ENCODE data around the gene KCNJ14.

The KCNJ14 gene

DNA sequence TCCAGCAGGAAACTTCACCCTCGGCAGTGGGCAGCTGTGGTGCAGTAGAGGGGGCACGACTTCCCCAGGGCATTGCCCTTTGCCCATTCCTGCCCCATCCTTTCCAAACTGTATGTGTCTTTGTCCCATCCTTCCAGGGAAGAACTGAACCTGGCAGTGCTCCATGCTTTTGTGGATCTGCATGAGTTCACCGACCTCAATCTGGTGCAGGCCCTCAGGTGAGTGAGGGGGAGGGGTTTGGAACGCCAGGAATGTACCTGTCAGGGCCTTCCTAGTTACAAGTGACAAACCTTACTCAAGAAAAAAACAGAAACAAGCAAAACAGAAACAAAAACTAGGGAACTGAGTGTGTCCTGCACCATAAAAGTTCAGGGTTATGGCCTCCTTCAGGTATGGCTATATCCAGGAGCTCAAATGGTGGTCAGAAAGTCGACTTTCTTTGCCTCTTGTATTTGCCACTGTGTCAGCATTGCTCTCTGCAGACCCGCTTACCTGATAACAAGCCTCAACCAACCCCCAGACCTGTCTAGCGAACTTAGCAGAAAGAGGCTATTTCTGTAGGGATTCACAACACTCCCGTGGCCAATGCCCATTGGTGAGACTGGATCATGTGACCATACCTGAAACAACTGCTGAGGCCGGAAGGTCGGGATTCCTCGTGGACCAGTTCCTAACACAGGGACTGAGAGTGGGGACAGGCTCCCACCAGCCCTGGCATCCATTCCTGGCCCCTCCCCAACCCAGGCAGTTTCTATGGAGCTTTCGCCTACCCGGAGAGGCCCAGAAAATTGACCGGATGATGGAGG is 18.0 kb downstream of the KCNJ14 start:
- Histone ChIP-seq H3K36me3 (peaks cover 54 to 84% (median 82%) of the 10 kb centered on the region in 3 donors), H3K9me3 (no peaks in the 10 kb centered on the region), H3K27me3 (no peaks in the 10 kb centered on the region), H3K4me3 (no peak overlapping the region), H3K27ac (no peak overlapping the region), H3K4me1 (peaks cover 0 to 37% (median 16%) of the 10 kb centered on the region in 4 donors)
- TF ChIP-seq, protein P1, sequence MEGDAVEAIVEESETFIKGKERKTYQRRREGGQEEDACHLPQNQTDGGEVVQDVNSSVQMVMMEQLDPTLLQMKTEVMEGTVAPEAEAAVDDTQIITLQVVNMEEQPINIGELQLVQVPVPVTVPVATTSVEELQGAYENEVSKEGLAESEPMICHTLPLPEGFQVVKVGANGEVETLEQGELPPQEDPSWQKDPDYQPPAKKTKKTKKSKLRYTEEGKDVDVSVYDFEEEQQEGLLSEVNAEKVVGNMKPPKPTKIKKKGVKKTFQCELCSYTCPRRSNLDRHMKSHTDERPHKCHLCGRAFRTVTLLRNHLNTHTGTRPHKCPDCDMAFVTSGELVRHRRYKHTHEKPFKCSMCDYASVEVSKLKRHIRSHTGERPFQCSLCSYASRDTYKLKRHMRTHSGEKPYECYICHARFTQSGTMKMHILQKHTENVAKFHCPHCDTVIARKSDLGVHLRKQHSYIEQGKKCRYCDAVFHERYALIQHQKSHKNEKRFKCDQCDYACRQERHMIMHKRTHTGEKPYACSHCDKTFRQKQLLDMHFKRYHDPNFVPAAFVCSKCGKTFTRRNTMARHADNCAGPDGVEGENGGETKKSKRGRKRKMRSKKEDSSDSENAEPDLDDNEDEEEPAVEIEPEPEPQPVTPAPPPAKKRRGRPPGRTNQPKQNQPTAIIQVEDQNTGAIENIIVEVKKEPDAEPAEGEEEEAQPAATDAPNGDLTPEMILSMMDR (IDR thresholded peaks at IDR 0.05) = no peak
- intact Hi-C loops (cut with DNase I; ENCODE audit: low total_unique reads) = no loop called here
- no peak for DNase-seq

DNA sequence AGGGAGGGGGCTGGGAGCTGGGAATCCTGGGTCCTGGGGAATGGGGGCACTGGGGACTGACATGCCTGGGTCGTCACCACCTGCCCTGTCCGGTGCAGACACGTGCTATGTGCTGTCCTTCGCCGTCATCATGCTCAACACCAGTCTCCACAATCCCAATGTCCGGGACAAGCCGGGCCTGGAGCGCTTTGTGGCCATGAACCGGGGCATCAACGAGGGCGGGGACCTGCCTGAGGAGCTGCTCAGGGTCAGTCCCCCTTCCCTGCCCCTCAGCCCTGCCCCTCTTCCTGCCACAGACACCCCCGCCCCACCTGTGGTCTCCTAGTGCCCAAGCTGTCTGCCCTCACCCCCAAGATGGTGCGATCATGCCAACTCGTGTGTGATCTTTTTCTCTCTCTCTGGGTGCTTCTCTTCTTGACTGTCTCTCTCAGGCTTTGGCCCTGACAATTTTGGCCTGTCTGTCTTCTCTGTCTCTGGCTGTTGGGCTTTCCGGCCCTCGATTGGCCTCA is 18.8 kb downstream of the KCNJ14 start:
- intact Hi-C loops (cut with DNase I; ENCODE audit: low total_unique reads) = no loop called here
- no peaks in the 10 kb centered on the region for H3K27me3 ChIP-seq
- no peak for DNase-seq
- peaks cover 0 to 36% (median 16%) of the 10 kb centered on the region in 4 donors for H3K4me1 ChIP-seq
- no peak overlapping the region for H3K4me3 ChIP-seq
- TF ChIP-seq, protein P1 (IDR thresholded peaks at IDR 0.05) = no peak
- no peak overlapping the region for H3K27ac ChIP-seq
- H3K9me3 ChIP-seq = no peaks in the 10 kb centered on the region
- peaks cover 54 to 90% (median 88%) of the 10 kb centered on the region in 3 donors for H3K36me3 ChIP-seq

DNA sequence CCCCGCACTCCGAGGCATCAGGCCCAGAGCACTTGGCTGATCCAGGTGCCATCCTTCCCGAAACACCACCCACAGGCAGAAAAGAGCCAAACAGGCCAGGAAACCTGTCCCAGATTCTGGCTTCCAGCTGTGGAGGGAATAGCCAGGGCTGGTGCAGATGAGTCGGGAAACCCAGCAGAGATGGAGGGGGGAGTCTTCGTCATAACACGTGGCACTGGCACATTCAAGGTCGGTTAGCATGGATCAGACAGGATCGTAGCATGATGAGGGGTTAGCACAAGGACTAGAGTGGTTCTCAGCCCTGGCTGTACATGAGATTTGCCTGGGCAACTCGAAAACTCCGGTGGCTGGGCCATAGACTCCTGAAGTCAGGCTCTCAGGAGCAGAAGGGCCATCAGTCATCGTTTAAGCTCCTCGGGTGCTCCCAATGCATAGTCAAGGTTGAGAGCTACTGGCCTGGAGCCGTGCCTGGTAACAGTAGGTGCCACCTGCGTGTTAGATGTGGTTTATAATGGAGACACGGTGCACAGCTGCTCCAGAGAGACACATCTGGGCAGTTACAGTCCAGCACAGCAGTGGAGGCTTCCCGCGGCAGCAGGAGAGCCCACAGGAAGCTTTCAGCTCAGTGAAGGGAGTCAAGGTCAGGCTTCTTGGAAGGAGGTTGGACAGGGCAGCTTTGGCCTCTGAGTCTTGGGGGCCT is 20.1 kb downstream of the KCNJ14 start:
- H3K4me1 ChIP-seq = peaks cover 0 to 30% (median 13%) of the 10 kb centered on the region in 4 donors
- H3K36me3 ChIP-seq = peaks cover 54 to 88% (median 82%) of the 10 kb centered on the region in 3 donors
- no peak overlapping the region for H3K27ac ChIP-seq
- DNase-seq = no peak
- no peaks in the 10 kb centered on the region for H3K27me3 ChIP-seq
- no peaks in the 10 kb centered on the region for H3K9me3 ChIP-seq
- no peak overlapping the region for H3K4me3 ChIP-seq
- intact Hi-C loops (cut with DNase I; ENCODE audit: low total_unique reads) = no loop called here
- TF ChIP-seq, protein P1 (IDR thresholded peaks at IDR 0.05) = no peak

DNA sequence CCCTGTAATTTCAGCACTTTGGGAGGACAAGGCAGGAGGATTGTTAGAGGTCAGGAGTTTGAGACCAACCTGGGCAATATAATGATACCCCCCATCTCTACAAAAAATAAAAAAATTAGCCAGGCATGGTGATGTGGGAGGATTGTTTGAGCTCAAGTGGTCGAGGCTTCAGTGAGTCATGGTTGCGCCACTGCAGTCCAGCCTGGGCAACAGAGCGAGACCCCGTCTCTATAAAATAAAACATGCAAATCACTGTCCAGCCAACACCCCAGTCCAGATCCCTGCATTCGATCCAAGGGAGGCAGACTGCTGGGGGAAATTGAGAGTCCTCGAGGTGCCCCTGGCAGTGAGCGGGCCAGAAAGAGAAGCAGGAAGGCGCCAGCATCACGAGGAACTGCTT is 20.8 kb downstream of the KCNJ14 start:
- H3K4me3 ChIP-seq = no peak overlapping the region
- H3K4me1 ChIP-seq = peaks cover 0 to 29% (median 12%) of the 10 kb centered on the region in 4 donors
- H3K27ac ChIP-seq = no peak overlapping the region
- TF ChIP-seq, protein P1 (IDR thresholded peaks at IDR 0.05) = no peak
- peaks cover 48 to 82% (median 76%) of the 10 kb centered on the region in 3 donors for H3K36me3 ChIP-seq
- intact Hi-C loops (cut with DNase I; ENCODE audit: low total_unique reads) = no loop called here
- no peak for DNase-seq
- no peaks in the 10 kb centered on the region for H3K27me3 ChIP-seq
- H3K9me3 ChIP-seq = no peaks in the 10 kb centered on the region

DNA sequence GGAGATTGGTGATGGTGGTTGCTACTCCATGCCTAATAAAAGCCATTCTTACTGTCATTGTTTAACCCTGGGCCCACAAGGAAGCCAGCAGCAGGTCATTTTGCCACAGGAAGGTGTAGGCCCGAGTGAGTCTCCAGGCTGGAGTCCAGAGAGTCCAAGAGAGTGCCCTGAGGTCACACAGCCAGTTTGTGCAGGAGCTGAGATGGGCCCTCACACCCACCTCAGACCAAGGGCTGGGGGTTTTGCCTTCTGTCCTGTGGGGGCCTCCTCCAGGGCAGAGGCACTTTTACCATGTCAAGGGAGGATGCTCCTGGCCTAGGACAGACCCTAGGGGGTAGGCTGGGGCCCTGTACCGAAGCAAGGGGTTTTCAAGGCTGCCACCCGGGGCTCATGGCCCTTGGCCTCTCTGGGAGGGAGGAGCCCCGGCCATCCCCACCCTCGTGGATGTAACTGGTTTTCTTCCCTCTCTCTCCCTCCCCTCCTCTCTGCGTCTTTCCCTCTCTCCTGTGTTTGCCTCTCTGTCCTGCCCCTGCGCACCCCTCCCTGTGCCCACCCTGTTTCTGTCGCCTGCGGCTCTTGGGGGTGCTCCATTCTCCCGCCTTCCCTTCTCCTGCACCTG is 21.8 kb downstream of the KCNJ14 start:
- H3K9me3 ChIP-seq = no peaks in the 10 kb centered on the region
- TF ChIP-seq, protein P1 (IDR thresholded peaks at IDR 0.05) = no peak
- peaks cover 38 to 72% (median 66%) of the 10 kb centered on the region in 3 donors for H3K36me3 ChIP-seq
- DNase-seq = no peak
- H3K27ac ChIP-seq = no peak overlapping the region
- H3K4me3 ChIP-seq = no peak overlapping the region
- no peaks in the 10 kb centered on the region for H3K27me3 ChIP-seq
- intact Hi-C loops (cut with DNase I; ENCODE audit: low total_unique reads) = no loop called here
- H3K4me1 ChIP-seq = peaks cover 0 to 28% (median 16%) of the 10 kb centered on the region in 4 donors

Measured in tibial artery (tissue), 4 donors.